H1 (cell line): ENCODE results near the gene PBX2. TPM values are rescaled to one million over a fixed set of nuclear protein-coding genes. Genes with fewer than 3 reads are reported as not detected.

Experiments
- CTCF ChIA-PET: fragments of 300-600 bp; sonication (Branson Sonifier 250); formaldehyde crosslinking; loops from one replicate; lab custom pipeline; 2021; ENCODE audit not compliant: partially characterized antibody; lab: Charles Lee
- POLR2A ChIA-PET: fragments of 300-600 bp; sonication (Branson Sonifier 250); formaldehyde crosslinking; loops from one replicate; lab custom pipeline; 2021; ENCODE audit warnings: inconsistent platforms; ENCODE audit not compliant: partially characterized antibody; lab: Charles Lee
- DNase-seq, 2 experiments: peaks; one replicate each; pipeline versions ENCODE4 v3.0.0 to v3.0.0-alpha.2; 2010 to 2022; ENCODE audit warnings: low spot score in 2 of 2, low read depth in 1 of 2, mixed read lengths in 1 of 2
- FAIRE-seq: peaks from 2 replicates; lab custom pipeline; 2011; peaks lifted over from hg19 to GRCh38; lab: Jason Lieb, UNC
- H2AFZ ChIP-seq: 2 replicates; pipeline ENCODE4 v1.8.1; 2012; ENCODE audit warnings: low read length, inconsistent platforms
- H2AK5ac ChIP-seq: 2 replicates; pipeline ENCODE4 v1.6.1; 2013; ENCODE audit warnings: low read depth, low read length
- H2BK120ac ChIP-seq: replicated peaks from 2 replicates; pipeline ENCODE3; 2013; ENCODE audit warnings: low read depth, low read length, inconsistent platforms
- H2BK12ac ChIP-seq: 2 replicates; pipeline ENCODE4 v1.6.1; 2013; ENCODE audit warnings: low read depth, low read length
- H2BK15ac ChIP-seq: 2 replicates; pipeline ENCODE4 v1.6.1; 2013; ENCODE audit warnings: low read length
- H2BK20ac ChIP-seq: 2 replicates; pipeline ENCODE4 v1.6.1; 2013; ENCODE audit warnings: low read length
- H2BK5ac ChIP-seq: 2 replicates; pipeline ENCODE4 v1.6.1; 2013; ENCODE audit warnings: low read depth, low read length
- H3K14ac ChIP-seq: 2 replicates; pipeline ENCODE4 v1.6.1; 2013; ENCODE audit warnings: inconsistent platforms; ENCODE audit not compliant: insufficient read length
- H3K18ac ChIP-seq: 2 replicates; pipeline ENCODE4 v1.6.1; 2013; ENCODE audit warnings: low read length; ENCODE audit errors: extremely low read depth
- H3K23ac ChIP-seq: 2 replicates; pipeline ENCODE4 v1.6.1; 2013; ENCODE audit warnings: inconsistent platforms; ENCODE audit not compliant: insufficient read length
- H3K23me2 ChIP-seq: 2 replicates; pipeline ENCODE4 v1.6.1; 2013; ENCODE audit warnings: low read depth, low read length
- H3K27ac ChIP-seq: 2 replicates; pipeline ENCODE4 v1.6.1; 2011; ENCODE audit warnings: low read depth, low read length, inconsistent platforms
- H3K27me3 ChIP-seq, 4 experiments: replicated peaks in 1 of 4; 1 replicate in 1 of 4; 2 replicates in 3 of 4; pipeline versions ENCODE4 v1.6.1 to v1.8.1; 2011 to 2013; ENCODE audit warnings: low read length in 3 of 4, mild to moderate bottlenecking in 3 of 4, inconsistent platforms in 2 of 4, mixed read lengths in 2 of 4, moderate library complexity in 1 of 4; ENCODE audit not compliant: control insufficient read depth in 3 of 4, insufficient read depth in 3 of 4; ENCODE audit errors: extremely low read depth in 1 of 4
- H3K36me3 ChIP-seq, 4 experiments: 2 replicates each; pipeline versions ENCODE4 v1.6.1 to v1.8.1; 2011 to 2013; ENCODE audit warnings: mild to moderate bottlenecking in 4 of 4, low read length in 3 of 4, moderate library complexity in 2 of 4, control low read depth in 1 of 4, inconsistent platforms in 1 of 4; ENCODE audit not compliant: insufficient read depth in 4 of 4, control insufficient read depth in 2 of 4
- H3K4ac ChIP-seq: replicated peaks from 2 replicates; pipeline ENCODE3; 2013; ENCODE audit warnings: low read length, low read depth, mixed read lengths, inconsistent platforms; ENCODE audit not compliant: insufficient read length
- H3K4me1 ChIP-seq, 4 experiments: replicated peaks in 1 of 4; 1 replicate in 1 of 4; 2 replicates in 3 of 4; pipeline versions ENCODE4 v1.6.1 to v1.8.1; 2011 to 2013; ENCODE audit warnings: low read length in 3 of 4, inconsistent platforms in 2 of 4, mixed read lengths in 1 of 4; ENCODE audit not compliant: insufficient read depth in 4 of 4, control insufficient read depth in 3 of 4
- H3K4me2 ChIP-seq, 2 experiments: 2 replicates each; pipeline versions ENCODE4 v1.6.1 to v1.8.1; 2011 to 2013; ENCODE audit warnings: low read depth in 2 of 2, low read length in 2 of 2, control low read depth in 1 of 2, inconsistent platforms in 1 of 2, mild to moderate bottlenecking in 1 of 2; ENCODE audit not compliant: insufficient read depth in 1 of 2
- H3K4me3 ChIP-seq, 4 experiments: fragments of 200-600, 300-600 bp in 1 of 4; sonication (generic), shearing (Covaris generic), sonication (Bioruptor Twin) in 1 of 4; 2 replicates each; pipeline versions ENCODE4 v1.5.1 to v1.8.1; 2011 to 2016; ENCODE audit warnings: low read length in 4 of 4, low read depth in 3 of 4, control low read depth in 2 of 4, inconsistent platforms in 2 of 4, mild to moderate bottlenecking in 2 of 4, mixed read lengths in 1 of 4, moderate library complexity in 1 of 4; ENCODE audit not compliant: insufficient read depth in 2 of 4; ENCODE audit errors: extremely low read depth in 1 of 4
- H3K56ac ChIP-seq: replicated peaks from 2 replicates; pipeline ENCODE3; 2013; ENCODE audit warnings: low read depth, mild to moderate bottlenecking, mixed read lengths, low read length, inconsistent platforms; ENCODE audit not compliant: insufficient read length
- H3K79me1 ChIP-seq: 2 replicates; pipeline ENCODE4 v1.6.1; 2013; ENCODE audit warnings: low read depth, low read length, control low read depth
- H3K79me2 ChIP-seq, 2 experiments: 2 replicates each; pipeline versions ENCODE4 v1.6.1 to v1.8.1; 2012 to 2013; ENCODE audit warnings: low read length in 2 of 2, mild to moderate bottlenecking in 2 of 2, inconsistent platforms in 1 of 2; ENCODE audit not compliant: insufficient read depth in 2 of 2, control insufficient read depth in 1 of 2
- H3K9ac ChIP-seq, 4 experiments: replicated peaks in 1 of 4; 1 replicate in 1 of 4; 2 replicates in 3 of 4; pipeline versions ENCODE4 v1.6.1 to v1.8.1; 2011 to 2013; ENCODE audit warnings: low read depth in 3 of 4, low read length in 3 of 4, control low read depth in 2 of 4, mild to moderate bottlenecking in 2 of 4, moderate library complexity in 2 of 4, inconsistent platforms in 1 of 4; ENCODE audit errors: extremely low read depth in 1 of 4
- H3K9me3 ChIP-seq, 2 experiments: 2 replicates each; pipeline versions ENCODE4 v1.6.1 to v1.8.1; 2012 to 2013; ENCODE audit warnings: mild to moderate bottlenecking in 2 of 2, moderate library complexity in 2 of 2, control low read depth in 1 of 2, inconsistent platforms in 1 of 2, low read depth in 1 of 2, low read length in 1 of 2, mixed read lengths in 1 of 2; ENCODE audit not compliant: insufficient read depth in 2 of 2
- H4K20me1 ChIP-seq, 2 experiments: replicated peaks in 1 of 2; 2 replicates each; pipeline versions ENCODE3 to v1.8.1; 2011 to 2013; ENCODE audit warnings: inconsistent platforms in 2 of 2, low read length in 2 of 2, mild to moderate bottlenecking in 1 of 2; ENCODE audit not compliant: insufficient read depth in 2 of 2, control insufficient read depth in 1 of 2
- H4K5ac ChIP-seq: 2 replicates; pipeline ENCODE4 v1.6.1; 2013; ENCODE audit warnings: low read length, low read depth, mixed read lengths, inconsistent platforms; ENCODE audit not compliant: insufficient read length
- H4K8ac ChIP-seq: 2 replicates; pipeline ENCODE4 v1.8.0; 2013; ENCODE audit warnings: mild to moderate bottlenecking, moderate library complexity, low read length, inconsistent platforms; ENCODE audit not compliant: insufficient read depth; ENCODE audit errors: extremely low read depth
- H4K91ac ChIP-seq: replicated peaks from 2 replicates; pipeline ENCODE3; 2013; ENCODE audit warnings: low read length, mixed read lengths, inconsistent platforms; ENCODE audit not compliant: insufficient read length
- GTF2F1 ChIP-seq: IDR thresholded peaks from 2 replicates; pipeline ENCODE4 v1.6.1; 2012; ENCODE audit warnings: low read depth, low read length, improper control_type of control experiment, borderline replicate concordance
- MAFK ChIP-seq: IDR thresholded peaks from 2 replicates; pipeline ENCODE4 v1.6.1; 2012; ENCODE audit warnings: low read depth, mild to moderate bottlenecking, improper control_type of control experiment, low read length
- NRF1 ChIP-seq: IDR thresholded peaks from 2 replicates; pipeline ENCODE4 v1.6.1; 2011; ENCODE audit warnings: mild to moderate bottlenecking, low read depth, low read length, improper control_type of control experiment
- ZNF274 ChIP-seq: IDR thresholded peaks from 2 replicates; pipeline ENCODE4 v1.7.0; 2012; ENCODE audit warnings: low read length, borderline replicate concordance; ENCODE audit errors: extremely low read depth
- WGBS, 2 experiments: shearing (Covaris generic) in 1 of 2; methylation state at CpG; one replicate each; pipeline versions ENCODE4 v1.1.6 to v1.1.7; 2013 to 2015; ENCODE audit warnings: low lambda C conversion rate in 2 of 2, mixed read lengths in 2 of 2, inconsistent platforms in 1 of 2, low coverage in 1 of 2, missing lambda C conversion rate in 1 of 2; ENCODE audit not compliant: insufficient replicate concordance in 2 of 2, insufficient coverage in 1 of 2, insufficient read length in 1 of 2; ENCODE audit errors: extremely low coverage in 1 of 2, missing lambda C conversion rate in 1 of 2; 5-methylcytosine and 5-hydroxymethylcytosine counted together
- polyA plus RNA-seq, 7 experiments: library from polyadenylated mRNA; depleted of rRNA in 3 of 7; stranded (reverse) in 5 of 7; unstranded in 2 of 7; fragments of >200 nt in 5 of 7; fragments of 200-250 nt in 2 of 7; gene quantifications; 1 replicate in 5 of 7; 2 replicates in 1 of 7; 4 replicates in 1 of 7; pipeline versions ENCODE4 v1.2.1 to v1.2.3, GENCODE V29; 2011 to 2013; ENCODE audit warnings: missing spikeins in 2 of 7, mixed read lengths in 2 of 7
- total RNA-seq: library from RNA; stranded (reverse); fragmentation: NEBNext Ultra II Directional; extraction: Animal tissue kit (Norgen Biotek cat#: 25700); gene quantifications from 2 replicates; pipeline ENCODE4 v1.2.1, GENCODE V29; 2021

The PBX2 gene
- total and polyA plus RNA-seq, 2 of the 8 experiments (the other 6 are each of a cell fraction or from before 2014, with no cell fraction given): 102 to 130 TPM

GRCh38 chr6:32218167-32218566 lies 28.2 kb upstream of the PBX2 start:
- H4K5ac ChIP-seq: no peak overlapping the region
- no peak overlapping the region for H3K4ac ChIP-seq
- H4K91ac ChIP-seq: no peak overlapping the region
- TF ChIP-seq ZNF274 (no peak), GTF2F1 (no peak), MAFK (no peak), NRF1 (no peak)
- peak overlapping the region; percentile 13; the same call in 1 of the 2 replicates for H2BK5ac ChIP-seq
- no peak overlapping the region for H3K18ac ChIP-seq
- 84% methylated on average over 7 of the region's 7 CpGs; no CpG with 5 or more reads in 1 of the 2 experiments for WGBS, 2 experiments
- no peak overlapping the region for H3K4me3 ChIP-seq
- H3K14ac ChIP-seq: no peak overlapping the region
- peaks cover 0 to under 1% (median 0%) of the 10 kb centered on the region in 4 experiments; a peak in 1 of 7 replicates for H3K4me1 ChIP-seq
- H3K27me3 ChIP-seq: no peaks in the 10 kb centered on the region
- no peak overlapping the region for H4K8ac ChIP-seq
- H3K23me2 ChIP-seq: no peaks in the 10 kb centered on the region; the same call in 1 of the 2 replicates
- H2AK5ac ChIP-seq: no peak overlapping the region
- no peak overlapping the region for H2AFZ ChIP-seq
- ChIA-PET POLR2A (no interaction called here), CTCF (interaction anchor here (1.0 kb wide), 1 partner anchor 28 kb away, joined by 5 read pairs; no protein-coding TSS in a partner anchor)
- no peak overlapping the region for H3K23ac ChIP-seq
- H3K56ac ChIP-seq: no peak overlapping the region
- no peaks in the 10 kb centered on the region for H3K36me3 ChIP-seq
- no peak overlapping the region for H2BK120ac ChIP-seq
- H3K9ac ChIP-seq: no peak overlapping the region
- H2BK12ac ChIP-seq: no peak overlapping the region
- no peak for DNase-seq
- no peak overlapping the region for H3K27ac ChIP-seq
- H4K20me1 ChIP-seq: no peaks in the 10 kb centered on the region
- H3K79me2 ChIP-seq: no peaks in the 10 kb centered on the region
- H2BK15ac ChIP-seq: no peak overlapping the region
- no peak overlapping the region for H3K4me2 ChIP-seq
- H2BK20ac ChIP-seq: no peak overlapping the region
- H3K79me1 ChIP-seq: no peaks in the 10 kb centered on the region
- H3K9me3 ChIP-seq: no peaks in the 10 kb centered on the region
- FAIRE-seq: no peak
